Coronary artery (tissue), 2 donors: ENCODE measurements around the gene RNF141.
A peak's percentile ranks its signal among the peaks of the same experiment; 100 is the strongest.

Experiments
- DNase-seq: peaks from one replicate; pipeline ENCODE4 v3.0.0-alpha.2; 2017; ENCODE audit warnings: low spot score
- H3K27ac ChIP-seq, 2 donors: fragments of 200-600 bp; sonication (generic); one replicate each; pipeline ENCODE4 v1.5.1; 2016 to 2019
- H3K4me3 ChIP-seq: fragments of 200-600 bp; sonication (generic); 2 replicates; pipeline ENCODE4 v1.5.1; 2016; ENCODE audit warnings: mild to moderate bottlenecking, moderate library complexity
- CTCF ChIP-seq: fragments of 200-600 bp; sonication (generic); IDR thresholded peaks from one replicate; pipeline ENCODE4 v1.5.1; 2019; ENCODE audit warnings: antibody characterized with exemption

Gene RNF141

GRCh38 chr11:10540915-10541560 lies at the start of gene RNF141:
RNF141 (minus strand) TSS chr11:10541187; CDS start chr11:10534158, 7,029 bp downstream.
- peak; percentile 95 for DNase-seq
- TF ChIP-seq CTCF = peak; percentile 62
- H3K27ac ChIP-seq = peak within 1 kb of the TSS; percentile 91 to 95
- peak within 1 kb of the TSS; percentile 96 for H3K4me3 ChIP-seq

- no peak for TF ChIP-seq CTCF
- Histone ChIP-seq H3K4me3 (no peak overlapping the region), H3K27ac (peak overlapping the region; percentile 85 to 91)
- no peak for DNase-seq
These were observed 49.4 kb upstream of the RNF141 start for GRCh38 chr11:10590218-10590915.

- Histone ChIP-seq H3K27ac (peak overlapping the region; percentile 91 to 97), H3K4me3 (no peak overlapping the region)
- no peak for TF ChIP-seq CTCF
- no peak for DNase-seq
These were observed 47.9 kb upstream of the RNF141 start for GRCh38 chr11:10588904-10589303.

- no peak for DNase-seq
- no peak for TF ChIP-seq CTCF
- Histone ChIP-seq H3K27ac (peak overlapping the region; percentile 91 to 97), H3K4me3 (no peak overlapping the region)
These were observed 47.0 kb upstream of the RNF141 start for GRCh38 chr11:10587995-10588394.

- no peak for DNase-seq
- H3K4me3 ChIP-seq = no peak overlapping the region
- no peak for TF ChIP-seq CTCF
- peak overlapping the region; percentile 91 to 97 for H3K27ac ChIP-seq
These were observed 46.4 kb upstream of the RNF141 start for GRCh38 chr11:10587388-10587787.

GRCh38 chr11:10584071-10584501 lies 43.1 kb upstream of the RNF141 start:
- no peak for TF ChIP-seq CTCF
- no peak overlapping the region for H3K4me3 ChIP-seq
- DNase-seq = no peak
- H3K27ac ChIP-seq = peak overlapping the region; percentile 57 to 91
